ENCODE measurements around the gene MAP2K6.

Gene MAP2K6

GRCh38 chr17:69574257-69575197 lies 160.0 kb downstream of the MAP2K6 start:
- peaks cover 7% of the 10 kb centered on the region for H3K27me3 ChIP-seq (ENCODE audit: insufficient read depth, low read length, poor library complexity)
- no peaks in the 10 kb centered on the region for H3K4me1 ChIP-seq (ENCODE audit: insufficient read depth, low read length)
- no peak overlapping the region for H3K9ac ChIP-seq (ENCODE audit: low read depth, low read length)
- no peaks in the 10 kb centered on the region for H3K9me3 ChIP-seq (ENCODE audit: insufficient read depth, low read length, severe bottlenecking)
- no peaks in the 10 kb centered on the region for H3K79me2 ChIP-seq (ENCODE audit: insufficient read depth, low read length)
- no peak overlapping the region for H2AFZ ChIP-seq (ENCODE audit: low read depth, low read length)
- H3K4me2 ChIP-seq (ENCODE audit: insufficient read depth, low read length): no peak overlapping the region
- ATAC-seq (ENCODE audit: insufficient read depth, low read depth) (no peak), DNase-seq (no peak)
- no peaks in the 10 kb centered on the region for H3K36me3 ChIP-seq (ENCODE audit: insufficient read depth, low read length)
- H3K27ac ChIP-seq (ENCODE audit: low read length): no peak overlapping the region
- H4K20me1 ChIP-seq (ENCODE audit: insufficient read depth, low read length): no peaks in the 10 kb centered on the region
- H3K4me3 ChIP-seq (ENCODE audit: low read depth in 1 of 2, low read length in 2 of 2): no peak overlapping the region
- no peak for TF ChIP-seq CTCF (IDR thresholded peaks at IDR 0.05; ENCODE audit: borderline replicate concordance, extremely low read depth, low read length, poor library complexity, severe bottlenecking)
- no peak for TF ChIP-seq EZH2 (IDR thresholded peaks at IDR 0.05; ENCODE audit: borderline replicate concordance, low read depth, low read length, severe bottlenecking)

GRCh38 chr17:69575346-69575761 lies 160.9 kb downstream of the MAP2K6 start:
- Histone ChIP-seq H3K4me1 (ENCODE audit: insufficient read depth, low read length) (peaks cover 1% of the 10 kb centered on the region; the same call in 1 of the 2 replicates), H3K79me2 (ENCODE audit: insufficient read depth, low read length) (no peaks in the 10 kb centered on the region), H2AFZ (ENCODE audit: low read depth, low read length) (no peak overlapping the region), H3K4me2 (ENCODE audit: insufficient read depth, low read length) (no peak overlapping the region), H3K9me3 (ENCODE audit: insufficient read depth, low read length, severe bottlenecking) (no peaks in the 10 kb centered on the region), H3K9ac (ENCODE audit: low read depth, low read length) (no peak overlapping the region), H3K27me3 (ENCODE audit: insufficient read depth, low read length, poor library complexity) (peaks cover 7% of the 10 kb centered on the region), H3K4me3 (ENCODE audit: low read depth in 1 of 2, low read length in 2 of 2) (no peak overlapping the region), H3K27ac (ENCODE audit: low read length) (no peak overlapping the region), H4K20me1 (ENCODE audit: insufficient read depth, low read length) (no peaks in the 10 kb centered on the region), H3K36me3 (ENCODE audit: insufficient read depth, low read length) (no peaks in the 10 kb centered on the region)
- TF ChIP-seq EZH2 (IDR thresholded peaks at IDR 0.05; ENCODE audit: borderline replicate concordance, low read depth, low read length, severe bottlenecking): no peak
- TF ChIP-seq CTCF (IDR thresholded peaks at IDR 0.05; ENCODE audit: borderline replicate concordance, extremely low read depth, low read length, poor library complexity, severe bottlenecking): no peak
- no peak for DNase-seq
- ATAC-seq (ENCODE audit: insufficient read depth, low read depth): no peak

- H3K9ac ChIP-seq (ENCODE audit: low read depth, low read length): no peak overlapping the region
- TF ChIP-seq CTCF (IDR thresholded peaks at IDR 0.05; ENCODE audit: borderline replicate concordance, extremely low read depth, low read length, poor library complexity, severe bottlenecking) (no peak), EZH2 (IDR thresholded peaks at IDR 0.05; ENCODE audit: borderline replicate concordance, low read depth, low read length, severe bottlenecking) (no peak)
- no peaks in the 10 kb centered on the region for H3K36me3 ChIP-seq (ENCODE audit: insufficient read depth, low read length)
- ATAC-seq (ENCODE audit: insufficient read depth, low read depth): no peak
- no peaks in the 10 kb centered on the region for H4K20me1 ChIP-seq (ENCODE audit: insufficient read depth, low read length)
- no peak for DNase-seq
- no peak overlapping the region for H2AFZ ChIP-seq (ENCODE audit: low read depth, low read length)
- H3K4me3 ChIP-seq (ENCODE audit: low read depth in 1 of 2, low read length in 2 of 2): no peak overlapping the region
- H3K27ac ChIP-seq (ENCODE audit: low read length): no peak overlapping the region
- H3K79me2 ChIP-seq (ENCODE audit: insufficient read depth, low read length): no peaks in the 10 kb centered on the region
- H3K4me1 ChIP-seq (ENCODE audit: insufficient read depth, low read length): peaks cover 18% of the 10 kb centered on the region
- peaks cover 16% of the 10 kb centered on the region for H3K27me3 ChIP-seq (ENCODE audit: insufficient read depth, low read length, poor library complexity)
- no peaks in the 10 kb centered on the region for H3K9me3 ChIP-seq (ENCODE audit: insufficient read depth, low read length, severe bottlenecking)
- H3K4me2 ChIP-seq (ENCODE audit: insufficient read depth, low read length): no peak overlapping the region
These were observed 162.6 kb downstream of the MAP2K6 start for GRCh38 chr17:69577098-69577497.
